Measurements from ENCODE around the gene ZNF117. TPM values are rescaled to one million over a fixed set of nuclear protein-coding genes. Genes with fewer than 3 reads are reported as not detected.

The ZNF117 gene
- total and polyA plus RNA-seq, 2 of the 4 experiments (the other 2 are of a cell fraction) = 2.9 to 4.0 TPM

DNA sequence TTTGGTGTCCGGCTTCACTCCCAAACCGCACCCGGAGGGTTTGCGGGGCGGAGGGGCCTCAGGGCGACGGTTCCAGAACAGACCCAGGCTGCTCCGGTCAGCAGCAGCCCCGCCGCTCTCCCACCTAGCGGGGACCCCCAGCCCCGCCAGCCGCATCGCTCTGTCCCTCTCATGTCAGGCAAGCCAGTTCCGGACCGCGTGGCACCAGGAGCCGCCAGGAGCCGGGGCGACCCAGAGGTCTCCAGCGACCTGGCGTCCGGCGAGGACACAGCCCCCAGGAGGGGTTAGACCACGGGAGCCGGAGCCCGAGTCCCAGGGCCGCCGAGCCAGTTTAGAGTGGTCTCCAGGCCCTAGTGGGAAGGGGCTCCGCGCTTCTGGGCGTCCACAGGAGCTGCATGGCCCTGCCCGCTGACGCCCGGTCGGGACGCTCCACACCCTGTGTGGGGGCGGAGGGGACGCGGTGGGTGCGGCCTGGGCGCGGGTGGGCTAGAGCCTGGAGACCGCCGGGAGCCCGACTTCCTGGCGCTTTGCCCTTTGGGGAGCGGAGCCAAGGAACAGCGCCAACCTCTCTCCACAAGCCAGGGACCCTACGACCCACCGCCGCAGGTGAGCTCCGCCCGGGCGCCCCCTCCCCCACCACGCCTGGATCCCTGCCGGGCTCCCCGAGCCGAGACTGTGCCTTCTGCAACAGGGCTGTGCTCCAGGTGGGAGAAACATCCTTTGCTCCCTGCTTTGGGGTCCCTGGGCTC is 43.4 kb downstream of the ZNF117 start:
- H2AFZ ChIP-seq (replicated peaks; ENCODE audit: low read length, poor library complexity) = peak overlapping the region; percentile 56
- BruUV-seq (replicated peaks) = no TSS peak
- ATAC-seq (ENCODE audit: low read depth) = no peak

More for the DNA sequence above, 43.4 kb downstream of the ZNF117 start:
- H3K9me3 ChIP-seq (ENCODE audit: control insufficient read depth, insufficient read depth, low read length) = peaks cover 3% of the 10 kb centered on the region; the same call in 1 of the 2 replicates
- POLR2A ChIA-PET (ENCODE audit: unreplicated experiment) = no interaction called here
- in situ Hi-C loops (cut with MboI; ENCODE audit: low sequenced_read_pairs) = no loop called here
- dilution Hi-C loops (cut with HindIII; ENCODE audit: low sequenced_read_pairs, unreplicated experiment) = no loop called here
- no peak overlapping the region for H2BK15ac ChIP-seq (ENCODE audit: low read depth, low read length)
- no peak overlapping the region for H4K8ac ChIP-seq (ENCODE audit: low read depth in 2 of 2, low read length in 2 of 2)
- TF ChIP-seq RAD21 (IDR thresholded peaks at IDR 0.05; ENCODE audit: low read length) (no peak), BHLHE40 (IDR thresholded peaks at IDR 0.05; ENCODE audit: low read depth, low read length) (no peak), FOS (IDR thresholded peaks at IDR 0.05; ENCODE audit: low read depth, low read length) (no peak), MXI1 (IDR thresholded peaks at IDR 0.05; ENCODE audit: borderline replicate concordance, low read depth, low read length) (no peak), RFX5 (IDR thresholded peaks at IDR 0.05; ENCODE audit: low read depth, low read length) (no peak), MAZ (IDR thresholded peaks at IDR 0.05; ENCODE audit: borderline replicate concordance, low read depth, low read length) (no peak), CHD1 (IDR thresholded peaks at IDR 0.05; ENCODE audit: low read depth, low read length) (no peak), MAFK (IDR thresholded peaks at IDR 0.05; ENCODE audit: low read depth, low read length) (no peak), POLR2A (IDR thresholded peaks at IDR 0.05; ENCODE audit: low read depth, low read length) (no peak), SMC3 (IDR thresholded peaks at IDR 0.05; ENCODE audit: low read depth, low read length) (no peak)
- TF ChIP-seq, protein P1, sequence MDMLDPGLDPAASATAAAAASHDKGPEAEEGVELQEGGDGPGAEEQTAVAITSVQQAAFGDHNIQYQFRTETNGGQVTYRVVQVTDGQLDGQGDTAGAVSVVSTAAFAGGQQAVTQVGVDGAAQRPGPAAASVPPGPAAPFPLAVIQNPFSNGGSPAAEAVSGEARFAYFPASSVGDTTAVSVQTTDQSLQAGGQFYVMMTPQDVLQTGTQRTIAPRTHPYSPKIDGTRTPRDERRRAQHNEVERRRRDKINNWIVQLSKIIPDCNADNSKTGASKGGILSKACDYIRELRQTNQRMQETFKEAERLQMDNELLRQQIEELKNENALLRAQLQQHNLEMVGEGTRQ (IDR thresholded peaks at IDR 0.05; ENCODE audit: low read depth, low read length) = no peak
- TF ChIP-seq, protein P2, sequence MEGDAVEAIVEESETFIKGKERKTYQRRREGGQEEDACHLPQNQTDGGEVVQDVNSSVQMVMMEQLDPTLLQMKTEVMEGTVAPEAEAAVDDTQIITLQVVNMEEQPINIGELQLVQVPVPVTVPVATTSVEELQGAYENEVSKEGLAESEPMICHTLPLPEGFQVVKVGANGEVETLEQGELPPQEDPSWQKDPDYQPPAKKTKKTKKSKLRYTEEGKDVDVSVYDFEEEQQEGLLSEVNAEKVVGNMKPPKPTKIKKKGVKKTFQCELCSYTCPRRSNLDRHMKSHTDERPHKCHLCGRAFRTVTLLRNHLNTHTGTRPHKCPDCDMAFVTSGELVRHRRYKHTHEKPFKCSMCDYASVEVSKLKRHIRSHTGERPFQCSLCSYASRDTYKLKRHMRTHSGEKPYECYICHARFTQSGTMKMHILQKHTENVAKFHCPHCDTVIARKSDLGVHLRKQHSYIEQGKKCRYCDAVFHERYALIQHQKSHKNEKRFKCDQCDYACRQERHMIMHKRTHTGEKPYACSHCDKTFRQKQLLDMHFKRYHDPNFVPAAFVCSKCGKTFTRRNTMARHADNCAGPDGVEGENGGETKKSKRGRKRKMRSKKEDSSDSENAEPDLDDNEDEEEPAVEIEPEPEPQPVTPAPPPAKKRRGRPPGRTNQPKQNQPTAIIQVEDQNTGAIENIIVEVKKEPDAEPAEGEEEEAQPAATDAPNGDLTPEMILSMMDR (conservative IDR thresholded peaks at IDR 0.05; ENCODE audit: low read depth, low read length) = no peak
- H3K4ac ChIP-seq (ENCODE audit: low read depth, low read length) = no peak overlapping the region
- peak overlapping the region; percentile 53; the same call in 1 of the 2 replicates for H3K4me2 ChIP-seq (ENCODE audit: low read depth, low read length)
- no peak overlapping the region for H3K56ac ChIP-seq (ENCODE audit: extremely low read depth, insufficient read depth, low read length)
- H2AK5ac ChIP-seq (ENCODE audit: low read depth, low read length) = no peak overlapping the region
- H3K36me3 ChIP-seq (ENCODE audit: control insufficient read depth, insufficient read depth, low read length) = no peaks in the 10 kb centered on the region
- intact Hi-C loops (cut with micrococcal nuclease) = no loop called here
- H2BK20ac ChIP-seq (ENCODE audit: low read depth, low read length) = no peak overlapping the region
- no peak overlapping the region for H2BK120ac ChIP-seq (ENCODE audit: low read depth, low read length)
- no peak overlapping the region for H4K91ac ChIP-seq (ENCODE audit: insufficient read depth, low read depth, low read length)
- H3K23ac ChIP-seq (ENCODE audit: low read depth, low read length) = no peak overlapping the region
- no peak overlapping the region for H3K14ac ChIP-seq (replicated peaks; ENCODE audit: low read depth, low read length)
- H3K4me1 ChIP-seq (ENCODE audit: control insufficient read depth, insufficient read depth, low read length) = no peaks in the 10 kb centered on the region
- no peak overlapping the region for H3K4me3 ChIP-seq (ENCODE audit: insufficient read depth, low read depth, low read length)
- CTCF ChIA-PET = interaction anchor here (0.6 kb wide), 1 partner anchor 360 kb away, joined by 3 read pairs; no protein-coding TSS in a partner anchor
- no peak overlapping the region for H3K18ac ChIP-seq (ENCODE audit: low read depth, low read length)
- no peak overlapping the region for H3K27ac ChIP-seq (ENCODE audit: insufficient read depth, low read length)
- H3K27me3 ChIP-seq (ENCODE audit: control insufficient read depth, insufficient read depth, low read length) = peaks cover 29% of the 10 kb centered on the region
- WGBS, 2 experiments (ENCODE audit: extremely low coverage in 2 of 2, insufficient read length in 1 of 2) = 5% methylated on average over 14 of the region's 59 CpGs; no CpG with 5 or more reads in 1 of the 2 experiments
- no peak overlapping the region for H4K5ac ChIP-seq (ENCODE audit: low read depth, low read length)
- no peak for DNase-seq
- H3K79me1 ChIP-seq (ENCODE audit: low read depth in 1 of 2, low read length in 2 of 2) = no peaks in the 10 kb centered on the region
- no peak overlapping the region for H2BK5ac ChIP-seq (ENCODE audit: low read depth, low read length, poor library complexity, severe bottlenecking)
- H4K20me1 ChIP-seq (ENCODE audit: insufficient read depth, low read length) = no peaks in the 10 kb centered on the region
- H2AK9ac ChIP-seq (replicated peaks; ENCODE audit: low read depth, low read length, poor library complexity) = peak overlapping the region; percentile 55
- H3K9me1 ChIP-seq (ENCODE audit: insufficient read depth, low read length) = no peaks in the 10 kb centered on the region
- no peak overlapping the region for H3K9ac ChIP-seq (ENCODE audit: low read depth, low read length)

Measured in IMR-90 (cell line).